Measurements from ENCODE around the gene HTR1E. TPM values are rescaled to one million over a fixed set of nuclear protein-coding genes. Genes with fewer than 3 reads are reported as not detected.
"Not testable (repeated sequence)": the region's sequence is repeated elsewhere in the genome, so short reads cannot be mapped to it uniquely, and the experiment has no call there.

The HTR1E gene, protein sequence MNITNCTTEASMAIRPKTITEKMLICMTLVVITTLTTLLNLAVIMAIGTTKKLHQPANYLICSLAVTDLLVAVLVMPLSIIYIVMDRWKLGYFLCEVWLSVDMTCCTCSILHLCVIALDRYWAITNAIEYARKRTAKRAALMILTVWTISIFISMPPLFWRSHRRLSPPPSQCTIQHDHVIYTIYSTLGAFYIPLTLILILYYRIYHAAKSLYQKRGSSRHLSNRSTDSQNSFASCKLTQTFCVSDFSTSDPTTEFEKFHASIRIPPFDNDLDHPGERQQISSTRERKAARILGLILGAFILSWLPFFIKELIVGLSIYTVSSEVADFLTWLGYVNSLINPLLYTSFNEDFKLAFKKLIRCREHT
- total RNA-seq = 1 to 10 TPM in 1 of 4 donors, under 1 TPM in 2, not detected in 1; 0.33 to 2.6 (median 0.49) TPM

DNA sequence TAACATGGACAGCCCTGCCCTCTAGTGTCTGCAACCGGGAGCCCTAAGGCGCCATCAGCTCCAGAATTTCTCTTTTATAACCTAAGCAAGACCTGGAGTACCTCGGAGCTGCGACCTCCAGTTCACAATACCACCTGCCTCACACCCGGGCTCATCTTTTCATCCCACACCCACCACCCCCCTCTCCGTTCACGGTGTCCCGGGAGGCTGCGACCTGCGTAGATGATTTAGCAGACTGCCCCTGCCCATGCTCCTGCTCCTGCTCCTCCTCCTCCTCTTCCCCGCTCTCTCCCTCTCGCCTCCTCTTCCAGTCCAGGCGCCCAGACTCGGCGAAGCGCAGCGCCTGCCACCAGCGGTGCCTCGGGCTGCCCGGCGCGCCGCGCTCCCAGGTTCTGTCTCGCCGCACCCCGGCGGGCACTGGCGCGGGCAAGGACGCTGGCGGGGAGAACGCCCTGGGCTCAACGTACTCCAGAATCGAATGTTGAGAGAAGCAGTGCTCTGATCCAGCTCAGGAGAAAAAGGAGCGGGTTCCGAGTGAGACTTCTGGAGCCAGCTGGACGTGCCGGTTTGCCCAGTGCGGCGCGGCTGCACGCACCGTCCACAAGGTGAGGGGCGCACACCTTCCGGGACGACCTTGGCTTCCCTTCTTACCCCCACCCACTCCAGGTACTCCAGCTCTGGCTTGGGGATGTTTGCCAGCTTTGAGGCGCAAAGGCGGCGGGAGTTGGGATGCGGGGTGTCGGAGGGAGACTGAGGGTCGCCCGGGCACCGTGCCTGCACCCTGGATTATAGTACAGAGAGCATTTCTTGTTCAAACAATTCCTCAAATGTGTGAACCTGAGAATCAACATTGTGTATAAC is at the start of gene HTR1E:
TSS of gene HTR1E (plus strand) at position 310 of the 861 bp plus-strand sequence. CDS start 77,807 bp downstream, outside the sequence.
- Histone ChIP-seq H3K36me3 (no peaks in the 10 kb centered on the region), H3K9me3 (no peaks in the 10 kb centered on the region), H3K4me1 (peaks cover 0 to 6% of the 10 kb centered on the region in 2 donors), H3K27ac (peak within 1 kb of the TSS; percentile 4 to 64 (median 50)), H3K27me3 (no peaks in the 10 kb centered on the region), H3K4me3 (replicated peaks in 1 of 3) (peak within 1 kb of the TSS in 2 of 3 donors; percentile 6 to 33)
- TF ChIP-seq, protein P1, sequence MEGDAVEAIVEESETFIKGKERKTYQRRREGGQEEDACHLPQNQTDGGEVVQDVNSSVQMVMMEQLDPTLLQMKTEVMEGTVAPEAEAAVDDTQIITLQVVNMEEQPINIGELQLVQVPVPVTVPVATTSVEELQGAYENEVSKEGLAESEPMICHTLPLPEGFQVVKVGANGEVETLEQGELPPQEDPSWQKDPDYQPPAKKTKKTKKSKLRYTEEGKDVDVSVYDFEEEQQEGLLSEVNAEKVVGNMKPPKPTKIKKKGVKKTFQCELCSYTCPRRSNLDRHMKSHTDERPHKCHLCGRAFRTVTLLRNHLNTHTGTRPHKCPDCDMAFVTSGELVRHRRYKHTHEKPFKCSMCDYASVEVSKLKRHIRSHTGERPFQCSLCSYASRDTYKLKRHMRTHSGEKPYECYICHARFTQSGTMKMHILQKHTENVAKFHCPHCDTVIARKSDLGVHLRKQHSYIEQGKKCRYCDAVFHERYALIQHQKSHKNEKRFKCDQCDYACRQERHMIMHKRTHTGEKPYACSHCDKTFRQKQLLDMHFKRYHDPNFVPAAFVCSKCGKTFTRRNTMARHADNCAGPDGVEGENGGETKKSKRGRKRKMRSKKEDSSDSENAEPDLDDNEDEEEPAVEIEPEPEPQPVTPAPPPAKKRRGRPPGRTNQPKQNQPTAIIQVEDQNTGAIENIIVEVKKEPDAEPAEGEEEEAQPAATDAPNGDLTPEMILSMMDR (IDR thresholded peaks at IDR 0.05) = peak in 5 of 6 experiments; percentile 14 to 83 (median 72)
- TF ChIP-seq POLR2A (IDR thresholded peaks at IDR 0.05) = peak in 1 of 2 donors; percentile 31
- DNase-seq = peak; percentile 86 to 89
- WGBS, 2 donors = 0 to 1% methylated on average over 31 to 53 of the region's 55 CpGs
- intact Hi-C loops (cut with DNase I) = no loop called here

DNA sequence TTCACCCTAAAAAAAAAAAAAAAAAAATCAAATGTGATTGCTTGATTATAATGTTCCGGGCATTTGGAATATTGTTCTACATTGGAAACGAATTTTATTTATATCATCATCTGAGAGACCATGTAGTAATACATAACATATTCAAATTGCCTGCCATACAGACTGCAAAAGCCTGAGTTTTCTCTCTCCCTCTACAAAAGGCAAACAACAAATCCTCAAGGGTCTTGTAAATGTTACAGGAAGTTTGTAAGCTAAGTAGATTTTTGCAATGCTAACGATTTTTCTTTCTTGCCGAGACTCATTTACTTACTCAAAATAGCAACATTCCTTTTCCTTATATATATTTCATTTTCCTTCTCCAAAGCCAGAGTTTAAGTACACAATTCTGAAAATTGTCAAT is 49.0 kb upstream of the HTR1E start:
- DNase-seq = no peak
- Histone ChIP-seq H3K27me3 (no peaks in the 10 kb centered on the region), H3K9me3 (no peaks in the 10 kb centered on the region), H3K27ac (no peak overlapping the region), H3K4me1 (no peaks in the 10 kb centered on the region), H3K36me3 (no peaks in the 10 kb centered on the region), H3K4me3 (replicated peaks in 1 of 3) (no peak overlapping the region)
- intact Hi-C loops (cut with DNase I) = no loop called here
- TF ChIP-seq, protein P1 (IDR thresholded peaks at IDR 0.05) = no peak
- no peak for TF ChIP-seq POLR2A (IDR thresholded peaks at IDR 0.05)
- 38 to 43% methylated on average over 4 of the region's 4 CpGs for WGBS, 2 donors

DNA sequence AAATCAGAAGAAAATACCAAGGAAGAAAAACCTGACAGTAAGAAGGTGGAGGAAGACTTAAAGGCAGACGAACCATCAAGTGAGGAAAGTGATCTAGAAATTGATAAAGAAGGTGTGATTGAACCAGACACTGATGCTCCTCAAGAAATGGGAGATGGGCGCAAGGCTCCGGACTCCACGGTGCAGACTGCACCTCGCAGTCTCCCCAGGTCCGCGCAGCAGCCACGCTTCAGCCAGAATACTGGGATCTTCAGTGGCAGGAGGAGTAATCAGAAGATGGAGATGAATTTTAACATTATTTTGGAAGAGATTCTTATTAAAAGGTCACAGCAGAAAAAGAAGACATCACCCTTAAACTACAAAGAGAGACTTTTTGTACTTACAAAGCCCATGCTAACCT is 40.1 kb upstream of the HTR1E start:
- H3K4me1 ChIP-seq; H3K9me3 ChIP-seq; DNase-seq; H3K27ac ChIP-seq; H3K36me3 ChIP-seq; intact Hi-C loops (cut with DNase I); H3K4me3 ChIP-seq (replicated peaks in 1 of 3); H3K27me3 ChIP-seq: not testable (repeated sequence)
- 95 to 97% methylated on average over 8 of the region's 8 CpGs for WGBS, 2 donors

DNA sequence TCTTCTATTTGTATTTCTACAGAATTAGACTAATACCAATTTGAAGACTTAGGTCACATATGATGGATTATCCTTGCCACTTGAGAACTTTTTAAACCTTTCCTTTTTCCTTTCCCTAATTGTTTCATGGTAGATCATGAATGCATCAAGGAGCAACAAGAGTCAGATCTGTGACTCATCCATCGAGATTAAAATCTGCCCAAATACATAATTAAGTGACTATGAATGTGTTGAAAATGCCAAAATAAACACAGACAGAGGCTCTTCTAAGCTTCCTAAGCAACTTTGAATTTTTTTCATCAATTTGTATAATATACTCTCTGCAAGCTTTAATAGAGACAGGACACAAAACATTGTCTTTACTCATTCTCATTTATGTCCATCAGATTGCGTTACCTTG is 23.5 kb upstream of the HTR1E start:
- WGBS, 2 donors = 77 to 81% methylated on average over 2 of the region's 2 CpGs
- no peak for TF ChIP-seq POLR2A (IDR thresholded peaks at IDR 0.05)
- TF ChIP-seq, protein P1 (IDR thresholded peaks at IDR 0.05) = no peak
- no peaks in the 10 kb centered on the region for H3K4me1 ChIP-seq
- H3K36me3 ChIP-seq = no peaks in the 10 kb centered on the region
- H3K27me3 ChIP-seq = no peaks in the 10 kb centered on the region
- H3K27ac ChIP-seq = no peak overlapping the region
- DNase-seq = no peak
- H3K9me3 ChIP-seq = no peaks in the 10 kb centered on the region
- H3K4me3 ChIP-seq (replicated peaks in 1 of 3) = no peak overlapping the region
- intact Hi-C loops (cut with DNase I) = no loop called here

DNA sequence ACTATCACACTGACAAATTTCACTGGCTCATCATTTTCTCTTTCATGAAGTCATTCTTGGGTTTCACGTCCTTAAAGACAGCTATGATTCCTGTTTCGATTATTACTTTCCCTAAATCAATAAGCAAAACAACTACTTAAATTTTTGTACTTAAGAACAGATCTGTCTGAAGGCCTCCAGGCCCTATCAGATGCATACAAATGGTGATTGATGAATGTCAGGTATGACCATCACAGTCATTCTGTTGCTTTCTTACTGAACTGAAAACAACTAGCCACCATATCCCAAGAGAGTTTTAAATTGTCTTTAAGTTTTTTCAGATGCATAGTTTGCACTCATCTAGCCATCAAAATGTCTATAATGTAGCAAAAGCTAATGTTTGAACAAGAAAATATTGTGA is 20.9 kb upstream of the HTR1E start:
- no peak overlapping the region for H3K4me3 ChIP-seq (replicated peaks in 1 of 3)
- DNase-seq = no peak
- H3K4me1 ChIP-seq = no peaks in the 10 kb centered on the region
- no peaks in the 10 kb centered on the region for H3K27me3 ChIP-seq
- no peaks in the 10 kb centered on the region for H3K36me3 ChIP-seq
- 85 to 88% methylated on average over 2 of the region's 2 CpGs for WGBS, 2 donors
- intact Hi-C loops (cut with DNase I) = no loop called here
- no peaks in the 10 kb centered on the region for H3K9me3 ChIP-seq
- H3K27ac ChIP-seq = no peak overlapping the region
- no peak for TF ChIP-seq POLR2A (IDR thresholded peaks at IDR 0.05)
- TF ChIP-seq, protein P1 (IDR thresholded peaks at IDR 0.05) = no peak

DNA sequence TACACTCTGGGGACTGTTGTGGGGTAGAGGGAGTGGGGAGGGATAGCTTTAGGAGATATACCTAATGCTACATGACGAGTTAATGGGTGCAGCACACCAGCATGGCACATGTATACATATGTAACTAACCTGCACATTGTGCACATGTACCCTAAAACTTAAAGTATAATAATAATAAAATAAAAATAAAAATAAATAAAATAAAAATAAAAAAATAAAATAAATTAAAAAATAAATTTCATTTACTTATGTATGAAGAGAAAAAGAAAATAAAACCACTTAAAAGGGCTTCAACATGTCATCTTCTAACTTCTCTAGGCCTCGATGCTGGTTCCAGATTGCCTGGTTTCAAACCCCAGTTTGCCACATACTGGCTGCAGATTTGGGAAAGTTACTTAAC is 10.2 kb upstream of the HTR1E start:
- H3K9me3 ChIP-seq; DNase-seq; H3K4me1 ChIP-seq; intact Hi-C loops (cut with DNase I); H3K4me3 ChIP-seq (replicated peaks in 1 of 3); H3K27me3 ChIP-seq; H3K36me3 ChIP-seq; H3K27ac ChIP-seq: not testable (repeated sequence)
- WGBS, 2 donors = 82 to 94% methylated on average over 2 of the region's 2 CpGs

DNA sequence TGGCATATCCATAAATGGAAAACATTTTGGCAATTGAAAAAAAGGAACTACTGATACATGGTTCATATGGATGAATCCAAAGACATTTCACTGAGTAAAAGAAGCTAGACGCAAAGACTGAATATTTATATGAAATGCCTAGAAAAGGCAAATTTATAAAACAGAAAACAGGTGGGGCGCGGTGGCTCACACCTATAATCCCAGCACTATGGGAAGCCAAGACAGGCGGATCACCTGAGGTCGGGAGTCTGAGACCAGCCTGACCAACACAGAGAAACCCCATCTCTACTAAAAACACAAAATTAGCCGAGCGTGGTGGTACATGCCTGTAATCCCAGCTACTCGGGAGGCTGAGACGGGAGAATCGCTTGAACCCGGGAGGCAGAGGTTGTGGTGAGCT is 9.5 kb upstream of the HTR1E start:
- WGBS, 2 donors = 94 to 96% methylated on average over 11 of the region's 11 CpGs
- H3K27ac ChIP-seq; H3K4me1 ChIP-seq; H3K9me3 ChIP-seq; H3K27me3 ChIP-seq; intact Hi-C loops (cut with DNase I); H3K36me3 ChIP-seq; H3K4me3 ChIP-seq (replicated peaks in 1 of 3); DNase-seq: not testable (repeated sequence)
